ENCODE measurements around the gene ZCCHC7. TPM values are rescaled to one million over a fixed set of nuclear protein-coding genes. Genes with fewer than 3 reads are reported as not detected.
A peak's percentile ranks its signal among the peaks of the same experiment; 100 is the strongest.

Gene ZCCHC7
- total and polyA plus RNA-seq, 9 of the 15 experiments (the other 6 are each of a cell fraction or from before 2014, with no cell fraction given), result 34.1 to 68.9 (median 48.8) TPM

DNA sequence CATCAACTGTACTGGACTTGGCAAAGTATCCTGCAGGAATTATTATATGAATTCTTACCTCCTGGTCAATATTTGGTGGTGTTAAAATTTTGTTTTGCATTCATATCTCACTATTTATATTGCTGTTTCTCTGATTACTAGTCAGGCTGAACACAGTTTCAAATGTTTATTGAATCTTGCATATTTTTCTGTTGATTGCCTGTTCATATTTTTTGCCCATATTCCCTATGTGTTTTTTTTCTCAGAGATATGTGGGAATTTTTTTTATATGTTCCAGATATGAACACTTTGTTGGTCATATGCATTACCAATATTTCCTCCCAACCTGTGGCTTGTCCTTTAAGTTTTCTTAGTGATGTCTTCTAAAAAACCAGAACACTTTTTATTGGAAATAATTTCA lies 153.2 kb downstream of the ZCCHC7 start:
- H3K9me1 ChIP-seq (ENCODE audit: control insufficient read depth, insufficient read depth, low read length), result no peaks in the 10 kb centered on the region
- H3K4me3 ChIP-seq, result no peak overlapping the region
- no peaks in the 10 kb centered on the region for H4K20me1 ChIP-seq (replicated peaks; ENCODE audit: control insufficient read depth, insufficient read depth, low read length)
- H3K9me3 ChIP-seq (replicated peaks; ENCODE audit: control insufficient read depth, insufficient read depth, low read depth, low read length), result 0 out of 2 replicates have a peak, but pooled peaks cover 2% of the 10 kb centered on the region
- H2AFZ ChIP-seq (ENCODE audit: low read depth, low read length), result no peak overlapping the region
- BruUV-seq (replicated peaks), result no TSS peak
- ChIA-PET CTCF (ENCODE audit: low intra/inter-chr PET ratio) (no interaction called here), POLR2A (no interaction called here)
- intact Hi-C loops (cut with micrococcal nuclease) (no loop called here), in situ Hi-C loops (cut with MboI) (no loop called here)
- H3K36me3 ChIP-seq (ENCODE audit: control insufficient read depth, insufficient read depth, low read length), result peaks cover 12% of the 10 kb centered on the region; the same call in 2 of the 3 replicates
- no peak overlapping the region for H3K9ac ChIP-seq (ENCODE audit: insufficient read depth in 1 of 2, low read depth in 2 of 2, low read length in 2 of 2)
- TF ChIP-seq, protein P1, sequence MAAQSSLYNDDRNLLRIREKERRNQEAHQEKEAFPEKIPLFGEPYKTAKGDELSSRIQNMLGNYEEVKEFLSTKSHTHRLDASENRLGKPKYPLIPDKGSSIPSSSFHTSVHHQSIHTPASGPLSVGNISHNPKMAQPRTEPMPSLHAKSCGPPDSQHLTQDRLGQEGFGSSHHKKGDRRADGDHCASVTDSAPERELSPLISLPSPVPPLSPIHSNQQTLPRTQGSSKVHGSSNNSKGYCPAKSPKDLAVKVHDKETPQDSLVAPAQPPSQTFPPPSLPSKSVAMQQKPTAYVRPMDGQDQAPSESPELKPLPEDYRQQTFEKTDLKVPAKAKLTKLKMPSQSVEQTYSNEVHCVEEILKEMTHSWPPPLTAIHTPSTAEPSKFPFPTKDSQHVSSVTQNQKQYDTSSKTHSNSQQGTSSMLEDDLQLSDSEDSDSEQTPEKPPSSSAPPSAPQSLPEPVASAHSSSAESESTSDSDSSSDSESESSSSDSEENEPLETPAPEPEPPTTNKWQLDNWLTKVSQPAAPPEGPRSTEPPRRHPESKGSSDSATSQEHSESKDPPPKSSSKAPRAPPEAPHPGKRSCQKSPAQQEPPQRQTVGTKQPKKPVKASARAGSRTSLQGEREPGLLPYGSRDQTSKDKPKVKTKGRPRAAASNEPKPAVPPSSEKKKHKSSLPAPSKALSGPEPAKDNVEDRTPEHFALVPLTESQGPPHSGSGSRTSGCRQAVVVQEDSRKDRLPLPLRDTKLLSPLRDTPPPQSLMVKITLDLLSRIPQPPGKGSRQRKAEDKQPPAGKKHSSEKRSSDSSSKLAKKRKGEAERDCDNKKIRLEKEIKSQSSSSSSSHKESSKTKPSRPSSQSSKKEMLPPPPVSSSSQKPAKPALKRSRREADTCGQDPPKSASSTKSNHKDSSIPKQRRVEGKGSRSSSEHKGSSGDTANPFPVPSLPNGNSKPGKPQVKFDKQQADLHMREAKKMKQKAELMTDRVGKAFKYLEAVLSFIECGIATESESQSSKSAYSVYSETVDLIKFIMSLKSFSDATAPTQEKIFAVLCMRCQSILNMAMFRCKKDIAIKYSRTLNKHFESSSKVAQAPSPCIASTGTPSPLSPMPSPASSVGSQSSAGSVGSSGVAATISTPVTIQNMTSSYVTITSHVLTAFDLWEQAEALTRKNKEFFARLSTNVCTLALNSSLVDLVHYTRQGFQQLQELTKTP (IDR thresholded peaks at IDR 0.05; ENCODE audit: low read depth in 1 of 2, partially characterized antibody in 2 of 2), result peak in 1 of 2 experiments; percentile 99
- TF ChIP-seq, protein P2, sequence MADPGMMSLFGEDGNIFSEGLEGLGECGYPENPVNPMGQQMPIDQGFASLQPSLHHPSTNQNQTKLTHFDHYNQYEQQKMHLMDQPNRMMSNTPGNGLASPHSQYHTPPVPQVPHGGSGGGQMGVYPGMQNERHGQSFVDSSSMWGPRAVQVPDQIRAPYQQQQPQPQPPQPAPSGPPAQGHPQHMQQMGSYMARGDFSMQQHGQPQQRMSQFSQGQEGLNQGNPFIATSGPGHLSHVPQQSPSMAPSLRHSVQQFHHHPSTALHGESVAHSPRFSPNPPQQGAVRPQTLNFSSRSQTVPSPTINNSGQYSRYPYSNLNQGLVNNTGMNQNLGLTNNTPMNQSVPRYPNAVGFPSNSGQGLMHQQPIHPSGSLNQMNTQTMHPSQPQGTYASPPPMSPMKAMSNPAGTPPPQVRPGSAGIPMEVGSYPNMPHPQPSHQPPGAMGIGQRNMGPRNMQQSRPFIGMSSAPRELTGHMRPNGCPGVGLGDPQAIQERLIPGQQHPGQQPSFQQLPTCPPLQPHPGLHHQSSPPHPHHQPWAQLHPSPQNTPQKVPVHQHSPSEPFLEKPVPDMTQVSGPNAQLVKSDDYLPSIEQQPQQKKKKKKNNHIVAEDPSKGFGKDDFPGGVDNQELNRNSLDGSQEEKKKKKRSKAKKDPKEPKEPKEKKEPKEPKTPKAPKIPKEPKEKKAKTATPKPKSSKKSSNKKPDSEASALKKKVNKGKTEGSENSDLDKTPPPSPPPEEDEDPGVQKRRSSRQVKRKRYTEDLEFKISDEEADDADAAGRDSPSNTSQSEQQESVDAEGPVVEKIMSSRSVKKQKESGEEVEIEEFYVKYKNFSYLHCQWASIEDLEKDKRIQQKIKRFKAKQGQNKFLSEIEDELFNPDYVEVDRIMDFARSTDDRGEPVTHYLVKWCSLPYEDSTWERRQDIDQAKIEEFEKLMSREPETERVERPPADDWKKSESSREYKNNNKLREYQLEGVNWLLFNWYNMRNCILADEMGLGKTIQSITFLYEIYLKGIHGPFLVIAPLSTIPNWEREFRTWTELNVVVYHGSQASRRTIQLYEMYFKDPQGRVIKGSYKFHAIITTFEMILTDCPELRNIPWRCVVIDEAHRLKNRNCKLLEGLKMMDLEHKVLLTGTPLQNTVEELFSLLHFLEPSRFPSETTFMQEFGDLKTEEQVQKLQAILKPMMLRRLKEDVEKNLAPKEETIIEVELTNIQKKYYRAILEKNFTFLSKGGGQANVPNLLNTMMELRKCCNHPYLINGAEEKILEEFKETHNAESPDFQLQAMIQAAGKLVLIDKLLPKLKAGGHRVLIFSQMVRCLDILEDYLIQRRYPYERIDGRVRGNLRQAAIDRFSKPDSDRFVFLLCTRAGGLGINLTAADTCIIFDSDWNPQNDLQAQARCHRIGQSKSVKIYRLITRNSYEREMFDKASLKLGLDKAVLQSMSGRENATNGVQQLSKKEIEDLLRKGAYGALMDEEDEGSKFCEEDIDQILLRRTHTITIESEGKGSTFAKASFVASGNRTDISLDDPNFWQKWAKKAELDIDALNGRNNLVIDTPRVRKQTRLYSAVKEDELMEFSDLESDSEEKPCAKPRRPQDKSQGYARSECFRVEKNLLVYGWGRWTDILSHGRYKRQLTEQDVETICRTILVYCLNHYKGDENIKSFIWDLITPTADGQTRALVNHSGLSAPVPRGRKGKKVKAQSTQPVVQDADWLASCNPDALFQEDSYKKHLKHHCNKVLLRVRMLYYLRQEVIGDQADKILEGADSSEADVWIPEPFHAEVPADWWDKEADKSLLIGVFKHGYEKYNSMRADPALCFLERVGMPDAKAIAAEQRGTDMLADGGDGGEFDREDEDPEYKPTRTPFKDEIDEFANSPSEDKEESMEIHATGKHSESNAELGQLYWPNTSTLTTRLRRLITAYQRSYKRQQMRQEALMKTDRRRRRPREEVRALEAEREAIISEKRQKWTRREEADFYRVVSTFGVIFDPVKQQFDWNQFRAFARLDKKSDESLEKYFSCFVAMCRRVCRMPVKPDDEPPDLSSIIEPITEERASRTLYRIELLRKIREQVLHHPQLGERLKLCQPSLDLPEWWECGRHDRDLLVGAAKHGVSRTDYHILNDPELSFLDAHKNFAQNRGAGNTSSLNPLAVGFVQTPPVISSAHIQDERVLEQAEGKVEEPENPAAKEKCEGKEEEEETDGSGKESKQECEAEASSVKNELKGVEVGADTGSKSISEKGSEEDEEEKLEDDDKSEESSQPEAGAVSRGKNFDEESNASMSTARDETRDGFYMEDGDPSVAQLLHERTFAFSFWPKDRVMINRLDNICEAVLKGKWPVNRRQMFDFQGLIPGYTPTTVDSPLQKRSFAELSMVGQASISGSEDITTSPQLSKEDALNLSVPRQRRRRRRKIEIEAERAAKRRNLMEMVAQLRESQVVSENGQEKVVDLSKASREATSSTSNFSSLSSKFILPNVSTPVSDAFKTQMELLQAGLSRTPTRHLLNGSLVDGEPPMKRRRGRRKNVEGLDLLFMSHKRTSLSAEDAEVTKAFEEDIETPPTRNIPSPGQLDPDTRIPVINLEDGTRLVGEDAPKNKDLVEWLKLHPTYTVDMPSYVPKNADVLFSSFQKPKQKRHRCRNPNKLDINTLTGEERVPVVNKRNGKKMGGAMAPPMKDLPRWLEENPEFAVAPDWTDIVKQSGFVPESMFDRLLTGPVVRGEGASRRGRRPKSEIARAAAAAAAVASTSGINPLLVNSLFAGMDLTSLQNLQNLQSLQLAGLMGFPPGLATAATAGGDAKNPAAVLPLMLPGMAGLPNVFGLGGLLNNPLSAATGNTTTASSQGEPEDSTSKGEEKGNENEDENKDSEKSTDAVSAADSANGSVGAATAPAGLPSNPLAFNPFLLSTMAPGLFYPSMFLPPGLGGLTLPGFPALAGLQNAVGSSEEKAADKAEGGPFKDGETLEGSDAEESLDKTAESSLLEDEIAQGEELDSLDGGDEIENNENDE (IDR thresholded peaks at IDR 0.05; ENCODE audit: low read depth, low read length), result no peak
- DNase-seq (ENCODE audit: extremely low read depth in 1 of 4, low spot score in 3 of 4), result no peak
- peaks cover 66% of the 10 kb centered on the region for H3K79me2 ChIP-seq (ENCODE audit: control insufficient read depth, insufficient read depth, low read length)
- ATAC-seq, result no peak
- H3K4me1 ChIP-seq (replicated peaks in 1 of 2; ENCODE audit: control insufficient read depth in 2 of 2, insufficient read depth in 2 of 2, low read length in 2 of 2), result peaks cover 3% of the 10 kb centered on the region in 2 experiments; a peak in 2 of 5 replicates
- FAIRE-seq, result no peak
- no peak overlapping the region for H3K4me2 ChIP-seq (ENCODE audit: insufficient read depth, low read length)
- H3K27ac ChIP-seq (ENCODE audit: extremely low read depth, low read depth, low read length), result no peak overlapping the region
- H3K27me3 ChIP-seq (ENCODE audit: control insufficient read depth in 2 of 2, insufficient read depth in 2 of 2, low read length in 2 of 2), result no peaks in the 10 kb centered on the region
